GM19467 (cell line): ENCODE data around the gene SLC5A6.

ENCODE experiments used
- ATAC-seq: cut with Tn5 transposase; IDR thresholded peaks from one replicate; pipeline ENCODE4 v1.9.1; 2021; ENCODE audit warnings: mild to moderate bottlenecking, moderate library complexity; ENCODE audit not compliant: unreplicated experiment

SLC5A6 gene

DNA sequence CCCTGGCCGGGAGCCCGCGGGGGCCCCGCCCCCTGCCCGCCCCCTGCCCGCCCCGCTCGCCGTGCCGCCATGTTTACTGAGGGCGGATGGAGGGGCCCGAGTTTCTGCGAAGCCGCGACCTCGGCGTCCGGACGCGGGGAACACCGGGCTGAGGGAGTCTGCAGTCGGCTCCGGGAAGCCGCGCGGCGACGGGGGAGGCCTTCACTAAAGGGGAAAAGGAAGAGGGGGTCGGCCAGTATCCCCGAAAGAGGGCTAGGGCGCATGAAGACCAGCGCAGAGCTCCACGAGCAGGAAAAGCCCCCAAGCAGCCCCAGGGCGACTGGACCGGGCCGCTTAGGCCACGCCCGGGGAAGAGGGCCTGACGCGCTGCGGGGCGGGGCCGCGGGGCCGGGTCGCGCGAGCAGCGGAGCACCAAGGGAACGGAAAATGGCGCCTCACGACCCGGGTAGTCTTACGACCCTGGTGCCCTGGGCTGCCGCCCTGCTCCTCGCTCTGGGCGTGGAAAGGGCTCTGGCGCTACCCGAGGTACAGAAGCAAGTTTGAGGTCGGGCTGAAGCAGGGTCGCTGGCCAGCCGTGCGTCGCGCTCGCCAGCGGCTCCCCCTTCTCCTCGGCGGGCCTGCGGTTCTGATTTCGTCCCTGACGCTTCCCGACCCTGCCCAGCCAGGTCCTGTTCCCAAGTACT, at the start of gene SLC5A6, which contains the start of gene ATRAID:
Gene SLC5A6 (minus strand): TSS at position 326 of the 683 bp plus-strand sequence. CDS start 4,618 bp downstream, outside the sequence.
Gene ATRAID (plus strand): TSS at position 99 of the 683 bp plus-strand sequence. CDS start 328 bp downstream, at position 427.
- ATAC-seq, result peak; percentile 80

DNA sequence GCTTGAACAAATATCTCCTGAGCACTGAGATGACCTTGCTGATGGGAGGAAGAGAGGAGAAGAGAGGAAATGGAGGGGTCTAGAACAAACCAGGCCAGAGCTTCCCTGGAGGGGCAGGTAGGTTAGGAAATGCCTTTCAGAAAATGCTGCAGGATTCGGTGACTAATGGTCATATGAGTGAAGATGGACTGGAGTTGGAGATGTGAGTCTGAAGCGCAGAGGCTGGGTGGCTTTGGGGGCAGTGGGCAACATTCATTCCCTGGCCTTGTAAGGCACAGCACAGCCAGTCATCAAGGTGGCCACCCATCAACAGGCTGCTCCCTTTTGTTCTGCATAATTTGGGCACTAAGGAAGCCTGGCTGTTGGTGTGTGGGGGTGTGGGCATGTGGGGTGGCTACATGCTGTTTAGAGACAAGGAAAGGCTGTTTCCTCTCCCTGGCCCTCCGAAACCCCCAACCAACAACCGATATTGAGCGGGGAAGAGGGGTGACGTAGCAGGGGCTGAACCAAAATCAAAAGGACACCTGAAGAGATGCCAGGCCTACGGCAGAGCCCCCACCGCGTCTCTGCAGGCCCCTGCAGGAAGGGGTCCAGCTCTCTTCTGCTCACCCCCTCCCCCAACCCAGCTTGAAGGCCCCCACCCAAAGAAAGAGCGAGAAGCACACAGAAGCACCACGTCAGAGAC, 49.3 kb upstream of the SLC5A6 start:
- no peak for ATAC-seq

DNA sequence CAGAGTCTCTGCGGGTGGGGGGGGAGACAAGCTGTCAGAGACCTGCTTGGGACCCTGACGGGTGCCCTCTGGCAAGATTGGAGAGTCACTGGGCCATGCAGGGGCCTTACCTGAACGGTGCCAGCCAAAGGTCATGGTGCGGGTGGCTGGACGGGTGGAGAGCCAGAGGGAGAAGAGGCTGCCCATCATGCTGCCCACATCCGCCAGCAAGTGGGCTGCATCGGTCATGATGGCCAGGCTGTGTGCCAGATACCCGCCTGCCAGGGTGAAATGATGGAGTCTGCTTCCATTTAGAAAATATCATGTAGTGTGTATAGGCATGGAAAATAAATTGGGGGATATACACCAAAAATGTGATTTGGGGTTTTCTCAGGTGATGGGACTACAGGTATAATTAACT, 46.0 kb upstream of the SLC5A6 start:
- no peak for ATAC-seq

DNA sequence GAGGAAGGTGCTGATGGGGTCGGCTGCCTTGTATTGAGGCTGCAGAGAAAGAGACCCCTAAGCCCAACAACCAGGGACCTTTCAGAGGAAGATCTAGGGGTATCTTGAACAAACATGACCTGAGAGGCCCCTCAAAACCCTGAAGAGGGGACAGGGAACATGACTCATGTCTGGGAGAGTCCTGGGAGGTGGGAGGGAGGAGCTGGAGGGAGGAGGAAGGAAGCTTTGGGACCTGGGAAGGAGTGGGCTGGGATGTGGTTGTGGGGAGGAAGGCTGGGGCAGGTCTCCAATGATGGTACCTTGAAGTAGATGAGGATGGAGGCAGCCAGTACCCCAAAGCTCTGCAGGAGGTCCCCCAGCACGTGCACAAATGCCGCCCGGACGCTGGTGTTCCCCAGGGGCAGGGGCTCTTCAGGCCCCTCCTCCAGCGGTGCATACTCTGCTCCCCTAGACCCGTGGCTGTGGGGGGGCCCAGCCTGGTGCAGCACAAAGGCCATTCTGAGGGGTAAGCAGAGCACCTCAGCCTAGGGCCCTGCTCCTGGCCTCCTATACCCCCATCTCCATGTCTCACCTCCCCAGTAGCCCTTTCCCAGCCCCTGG, 44.9 kb upstream of the SLC5A6 start:
- ATAC-seq, result no peak

GRCh38 chr2:27255660-27256059, 43.6 kb upstream of the SLC5A6 start:
- ATAC-seq, result no peak

GRCh38 chr2:27255187-27255586, 43.1 kb upstream of the SLC5A6 start:
- ATAC-seq, result no peak

- no peak for ATAC-seq
Measured at GRCh38 chr2:27251766-27252165, 39.7 kb upstream of the SLC5A6 start.

DNA sequence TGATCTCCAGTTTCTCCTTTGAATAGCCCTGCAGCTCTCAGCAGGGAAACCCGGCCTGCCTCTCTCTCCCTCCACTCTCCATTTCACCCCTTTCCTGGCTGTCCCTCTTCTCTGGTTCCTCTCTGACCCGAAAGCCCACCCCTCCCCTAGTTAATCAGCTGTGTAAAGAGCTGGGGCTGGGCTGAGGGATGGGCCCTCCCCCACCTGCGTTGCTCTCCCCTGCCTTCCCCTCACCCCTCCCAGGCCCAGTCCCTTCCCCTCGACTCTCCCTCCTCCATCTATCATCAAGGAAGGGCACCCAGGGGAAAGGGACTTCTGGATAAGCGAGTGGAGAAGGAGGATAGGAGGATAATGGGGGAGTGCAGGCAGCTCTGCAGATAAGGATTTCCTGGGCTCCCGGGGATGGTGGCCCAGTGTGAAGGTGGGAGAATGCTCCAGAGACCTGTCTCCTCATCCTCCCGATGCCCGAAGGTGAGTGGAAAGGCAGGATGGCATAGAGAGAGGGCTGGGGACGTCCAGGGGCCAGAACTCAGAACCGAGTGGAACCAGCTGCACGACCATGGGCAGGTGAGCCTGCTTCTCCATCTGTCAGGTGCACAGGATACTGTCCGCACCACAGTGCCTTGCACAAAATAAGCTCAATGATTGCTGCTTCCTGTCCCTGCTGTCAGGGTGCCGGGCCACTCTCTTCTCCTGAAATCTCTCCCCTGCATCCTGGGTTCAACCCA, 38.7 kb upstream of the SLC5A6 start:
- ATAC-seq, result no peak

GRCh38 chr2:27249891-27250651, 38.0 kb upstream of the SLC5A6 start:
- no peak for ATAC-seq

- ATAC-seq, result no peak
Measured at GRCh38 chr2:27249159-27249890, 37.3 kb upstream of the SLC5A6 start.

GRCh38 chr2:27247893-27248292, 35.8 kb upstream of the SLC5A6 start:
- ATAC-seq, result no peak

GRCh38 chr2:27245626-27246025, 33.6 kb upstream of the SLC5A6 start:
- ATAC-seq, result no peak

- no peak for ATAC-seq
Measured at GRCh38 chr2:27245116-27245515, 33.0 kb upstream of the SLC5A6 start.

DNA sequence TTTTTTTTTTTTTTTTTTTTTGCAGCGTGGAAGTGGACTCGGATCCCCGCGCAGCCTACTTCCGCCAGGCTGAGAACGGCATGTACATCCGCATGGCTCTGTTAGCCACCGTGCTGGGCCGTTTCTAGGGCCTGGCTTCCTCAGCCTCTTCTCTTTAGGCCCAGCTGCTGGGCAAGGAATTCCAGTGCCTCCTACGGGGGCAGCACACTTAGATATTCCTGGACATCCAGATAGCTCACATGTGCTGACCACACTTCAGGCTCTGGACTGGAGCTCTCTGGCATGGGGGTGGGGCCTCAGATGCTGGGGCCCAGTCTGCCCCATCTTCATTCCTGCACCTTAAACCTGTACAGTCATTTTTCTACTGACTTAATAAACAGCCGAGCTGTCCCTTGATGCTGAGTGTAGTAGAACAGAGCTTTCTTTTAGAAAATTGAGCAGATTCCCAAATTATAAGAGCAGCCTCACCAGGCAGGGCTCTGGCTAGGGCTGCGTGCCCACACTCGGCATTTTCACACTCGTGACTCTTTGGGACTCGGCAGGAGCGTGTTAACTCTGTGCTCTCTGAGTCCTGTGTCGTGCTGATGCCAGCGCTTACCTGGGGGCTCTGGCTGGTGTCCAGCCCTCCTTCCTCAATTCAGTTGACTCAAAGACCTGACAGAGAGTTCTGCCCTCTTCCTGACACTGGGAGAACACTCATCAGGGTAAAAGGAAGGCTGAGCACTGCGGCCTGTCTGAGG, 31.5 kb upstream of the SLC5A6 start:
- ATAC-seq, result no peak

DNA sequence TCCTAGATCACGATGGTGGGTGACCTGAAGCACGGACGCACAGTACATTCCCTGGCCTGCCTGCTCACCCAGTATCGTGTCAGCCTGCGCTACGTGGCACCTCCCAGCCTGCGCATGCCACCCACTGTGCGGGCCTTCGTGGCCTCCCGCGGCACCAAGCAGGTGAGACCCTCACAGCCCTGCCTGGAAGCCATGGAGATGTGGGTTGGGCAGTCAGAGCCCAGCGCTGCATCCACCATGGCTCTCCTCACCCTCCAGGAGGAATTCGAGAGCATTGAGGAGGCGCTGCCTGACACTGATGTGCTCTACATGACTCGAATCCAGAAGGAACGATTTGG, 30.5 kb upstream of the SLC5A6 start:
- ATAC-seq, result no peak

DNA sequence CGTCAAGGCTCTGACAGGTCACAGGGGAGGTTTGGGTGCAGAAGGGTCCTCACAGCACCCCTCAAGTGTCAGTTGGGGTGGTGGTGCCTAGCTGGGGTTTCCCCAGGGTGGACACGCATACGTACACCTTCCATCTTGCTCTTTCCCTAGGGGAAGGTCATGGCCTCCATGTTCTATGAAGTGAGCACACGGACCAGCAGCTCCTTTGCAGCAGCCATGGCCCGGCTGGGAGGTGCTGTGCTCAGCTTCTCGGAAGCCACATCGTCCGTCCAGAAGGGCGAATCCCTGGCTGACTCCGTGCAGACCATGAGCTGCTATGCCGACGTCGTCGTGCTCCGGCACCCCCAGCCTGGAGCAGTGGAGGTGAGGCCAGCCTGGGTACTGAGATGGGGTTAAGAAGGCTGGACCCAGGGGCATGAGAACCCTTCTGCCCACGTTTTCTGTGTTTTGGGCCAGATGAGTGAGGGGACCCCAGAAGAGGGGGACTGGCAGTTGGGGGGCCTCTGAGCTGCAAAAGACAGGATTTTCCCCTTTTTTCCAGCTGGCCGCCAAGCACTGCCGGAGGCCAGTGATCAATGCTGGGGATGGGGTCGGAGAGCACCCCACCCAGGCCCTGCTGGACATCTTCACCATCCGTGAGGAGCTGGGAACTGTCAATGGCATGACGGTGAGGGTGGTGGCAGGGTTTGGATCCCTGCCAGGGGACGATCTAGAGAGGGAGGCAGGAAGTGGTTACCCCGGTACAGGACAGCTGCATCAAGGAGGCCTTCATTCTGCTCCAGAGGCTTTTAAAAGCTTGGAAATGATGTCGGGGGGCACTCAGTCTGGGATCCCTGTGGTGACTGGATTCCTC, 29.9 kb upstream of the SLC5A6 start:
- no peak for ATAC-seq

- ATAC-seq, result no peak
Measured at GRCh38 chr2:27240406-27240805, 28.3 kb upstream of the SLC5A6 start.

- no peak for ATAC-seq
Measured at GRCh38 chr2:27238976-27239375, 26.9 kb upstream of the SLC5A6 start.
